ENCODE data around the gene FOXP4.

FOXP4 gene

GRCh38 chr6:41545703-41546474 lies at the start of gene FOXP4:
FOXP4 (plus strand) TSS chr6:41546381; CDS start chr6:41565761, 19,380 bp downstream.
- peak; percentile 87 for DNase-seq

DNA sequence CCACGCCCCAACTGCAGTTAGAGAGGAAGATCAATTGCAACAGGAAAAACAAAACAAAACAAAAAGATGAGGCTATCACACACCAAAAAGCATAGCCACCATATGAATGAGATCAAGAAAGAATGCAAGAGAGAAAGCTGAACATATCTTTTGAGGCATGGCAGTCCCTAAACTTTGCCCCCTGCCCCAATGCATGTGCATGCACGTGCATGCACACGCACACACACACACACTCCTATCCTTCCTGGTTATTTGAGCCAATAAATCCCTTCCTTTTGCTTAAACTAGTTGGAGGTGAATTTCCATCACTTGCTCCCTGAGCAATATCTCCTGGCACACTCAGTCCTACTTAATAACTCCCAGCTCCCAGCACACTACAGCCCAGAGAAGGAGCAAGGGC lies 48.6 kb upstream of the FOXP4 start:
- DNase-seq, result no peak

DNA sequence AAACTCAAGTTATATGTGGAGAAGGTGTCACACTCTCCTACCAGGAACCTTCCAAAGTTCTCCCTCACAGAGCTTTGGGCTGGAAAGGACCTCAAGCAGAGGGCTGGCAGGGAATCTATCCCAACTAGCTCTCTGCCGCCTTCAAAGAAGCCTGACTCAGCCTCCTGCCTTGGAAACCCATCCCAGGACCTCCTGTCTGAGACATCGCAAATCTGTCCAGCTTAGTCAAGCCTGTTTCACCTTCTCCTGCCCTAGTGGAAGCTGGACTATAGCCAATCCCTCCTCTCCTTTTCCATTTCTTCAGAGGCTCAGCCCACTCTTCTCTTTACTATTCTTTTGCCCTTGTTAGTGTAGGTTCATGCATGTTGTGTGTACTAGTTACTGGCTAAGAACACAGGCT lies 48.2 kb upstream of the FOXP4 start:
- DNase-seq, result no peak

- no peak for DNase-seq
Observed at GRCh38 chr6:41498968-41499599, 47.1 kb upstream of the FOXP4 start.

DNA sequence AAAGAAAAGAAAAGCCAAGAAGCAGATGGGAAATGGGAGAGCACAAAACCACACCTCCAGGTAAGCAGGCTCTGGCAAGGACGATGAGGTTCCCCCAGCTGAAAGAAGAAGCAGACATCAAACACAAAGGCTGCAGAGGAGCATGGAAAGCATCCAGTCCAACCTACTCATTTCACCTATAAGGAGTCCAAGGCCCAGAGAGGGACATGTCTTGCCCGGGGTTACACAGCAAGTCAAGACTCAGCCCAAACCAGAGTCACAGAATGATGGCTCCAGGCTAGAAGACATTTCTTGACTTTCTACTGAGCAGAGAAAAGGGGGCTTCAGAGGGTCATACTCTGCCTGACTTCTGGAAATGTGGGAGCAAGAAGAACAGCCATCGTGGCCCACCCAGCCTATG lies 45.6 kb upstream of the FOXP4 start:
- DNase-seq, result no peak

DNA sequence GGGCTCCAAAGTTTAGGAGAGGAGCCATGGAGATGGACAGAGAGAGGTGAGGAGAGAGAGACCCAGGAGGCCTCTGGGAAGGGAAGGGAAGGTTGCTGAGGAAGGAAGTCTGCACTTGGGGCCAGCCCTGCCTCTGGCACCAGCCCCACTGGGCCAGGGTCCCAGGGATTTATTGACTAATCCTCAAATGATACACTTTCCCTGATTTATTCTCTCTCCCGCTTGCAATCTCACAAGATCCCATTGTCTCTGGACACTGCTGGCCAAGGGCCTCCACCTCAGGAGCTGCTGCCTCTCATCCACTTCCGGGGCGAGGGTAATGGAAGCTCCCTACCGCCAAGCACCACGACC lies 43.6 kb upstream of the FOXP4 start:
- DNase-seq, result no peak

- peak; percentile 91 for DNase-seq
Observed at GRCh38 chr6:41502917-41503671, 43.1 kb upstream of the FOXP4 start.

- no peak for DNase-seq
Observed at GRCh38 chr6:41503827-41504465, 42.2 kb upstream of the FOXP4 start.

DNA sequence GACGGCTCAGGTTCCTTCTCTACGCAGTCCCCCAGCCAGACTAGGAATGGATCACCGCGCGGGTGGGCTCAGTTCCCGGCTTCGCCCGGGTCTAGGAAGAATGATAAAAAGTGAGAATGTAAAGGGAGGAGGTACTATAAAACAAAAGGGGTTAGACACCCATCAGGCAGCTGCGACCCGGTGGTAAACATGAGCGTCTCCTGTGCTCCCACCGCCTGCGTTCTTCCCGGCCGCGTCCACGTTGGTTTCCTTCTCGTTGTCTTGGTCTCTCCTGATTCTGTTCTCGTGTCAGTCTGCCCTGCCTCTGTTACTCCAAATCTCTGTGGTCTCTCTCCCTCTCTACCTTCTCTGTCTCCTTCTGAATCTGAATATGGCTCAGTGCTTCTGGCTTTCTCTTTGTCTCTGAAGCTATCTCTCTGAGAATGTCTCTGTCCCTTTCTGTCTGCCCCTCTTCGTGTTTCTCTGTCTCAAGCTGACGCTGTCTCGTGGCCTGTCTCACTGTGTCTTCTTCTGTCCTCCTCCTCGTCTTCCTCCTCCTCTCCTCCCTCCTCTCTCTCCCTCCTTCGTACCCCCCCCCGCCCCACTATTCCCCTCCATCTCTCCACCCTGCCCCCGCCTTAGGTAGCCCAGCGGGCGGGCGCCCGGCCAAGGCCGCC lies 41.6 kb upstream of the FOXP4 start:
- DNase-seq, result no peak

DNA sequence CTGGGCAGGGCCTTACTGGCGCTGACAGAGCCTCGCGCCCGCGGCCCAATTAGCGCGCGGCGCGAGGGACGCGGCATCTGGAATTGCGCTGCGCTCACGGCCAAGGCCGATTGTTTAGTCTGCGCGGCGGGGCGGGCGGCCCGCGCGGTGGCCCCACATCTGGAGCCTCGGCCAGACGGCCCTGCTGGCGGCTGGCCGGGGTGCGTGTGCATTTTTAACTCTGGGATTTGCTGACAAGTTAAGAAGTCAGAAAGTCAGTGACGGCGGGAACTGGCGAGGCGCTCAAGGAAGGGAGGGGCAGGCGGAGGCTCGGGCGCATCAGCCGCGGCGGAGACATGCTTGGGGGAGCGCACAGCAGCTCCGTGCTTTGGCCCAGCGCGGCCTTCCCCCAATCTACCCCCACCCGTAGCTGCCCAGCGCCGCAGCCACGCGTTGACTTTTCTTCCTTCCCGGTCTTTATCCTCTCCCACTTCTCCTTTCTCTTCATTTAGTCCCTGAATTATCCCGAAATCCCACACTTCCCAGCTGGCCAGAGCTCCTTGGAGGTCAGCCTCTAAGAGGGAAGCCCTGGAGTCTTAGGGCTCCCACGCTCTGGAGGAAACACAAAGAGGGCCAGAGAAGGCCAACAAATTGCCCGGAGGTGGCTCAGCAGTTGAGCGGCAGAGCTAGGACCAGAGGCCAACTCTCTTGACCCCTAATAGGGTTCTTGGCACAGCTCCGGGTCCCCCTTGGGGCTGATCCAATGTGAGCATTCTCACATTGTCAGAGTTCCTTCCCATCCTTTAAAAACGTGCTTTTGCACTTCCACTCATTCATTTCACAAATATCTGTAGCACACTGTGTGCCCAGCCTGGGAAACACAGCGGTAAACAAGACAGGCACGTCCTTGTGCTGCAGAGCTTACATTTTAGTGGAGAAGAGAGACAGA lies 40.8 kb upstream of the FOXP4 start:
- DNase-seq, result peak; percentile 12

DNA sequence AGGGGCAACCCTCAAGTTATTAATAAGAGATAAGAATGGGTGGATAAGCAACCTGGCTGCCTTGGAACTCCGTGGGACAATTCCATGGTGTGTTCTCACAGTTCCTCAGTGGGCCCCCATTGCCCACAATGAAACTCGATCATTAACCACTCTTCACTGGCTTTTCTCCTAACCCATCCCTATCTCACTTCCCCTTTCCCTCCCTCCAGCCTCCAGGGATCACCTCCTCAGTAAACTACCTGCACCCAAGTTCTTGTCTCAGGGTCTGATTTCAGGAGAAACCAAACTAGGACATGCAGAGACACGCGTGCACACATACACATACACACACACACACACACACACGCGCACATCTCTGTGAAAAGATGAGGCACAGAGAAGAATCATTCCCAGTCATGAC lies 37.7 kb upstream of the FOXP4 start:
- DNase-seq, result no peak

DNA sequence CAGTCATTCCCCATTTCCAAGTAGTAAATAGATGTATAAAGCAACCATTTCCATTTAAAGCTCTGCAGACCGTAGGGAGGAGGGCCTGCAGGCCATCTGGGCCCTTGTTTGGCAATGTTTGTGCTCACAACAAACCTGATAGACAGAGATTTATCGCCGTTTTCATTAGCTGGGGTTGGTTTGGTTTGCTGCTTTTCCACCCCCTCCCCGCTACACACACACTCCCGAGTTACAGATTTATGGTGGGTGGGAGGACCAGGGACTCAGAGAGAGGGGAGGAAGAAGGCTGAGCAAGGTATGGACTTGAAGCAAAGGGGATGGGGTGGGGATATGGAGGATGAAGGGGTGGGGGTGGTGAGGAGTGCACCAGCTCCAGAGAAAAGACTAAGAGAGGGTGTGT lies 36.6 kb upstream of the FOXP4 start:
- DNase-seq, result no peak

- no peak for DNase-seq
Observed at GRCh38 chr6:41511443-41512060, 34.6 kb upstream of the FOXP4 start.

GRCh38 chr6:41512146-41512701 lies 34.0 kb upstream of the FOXP4 start:
- DNase-seq, result no peak

- no peak for DNase-seq
Observed at GRCh38 chr6:41515995-41516394, 30.2 kb upstream of the FOXP4 start.

DNA sequence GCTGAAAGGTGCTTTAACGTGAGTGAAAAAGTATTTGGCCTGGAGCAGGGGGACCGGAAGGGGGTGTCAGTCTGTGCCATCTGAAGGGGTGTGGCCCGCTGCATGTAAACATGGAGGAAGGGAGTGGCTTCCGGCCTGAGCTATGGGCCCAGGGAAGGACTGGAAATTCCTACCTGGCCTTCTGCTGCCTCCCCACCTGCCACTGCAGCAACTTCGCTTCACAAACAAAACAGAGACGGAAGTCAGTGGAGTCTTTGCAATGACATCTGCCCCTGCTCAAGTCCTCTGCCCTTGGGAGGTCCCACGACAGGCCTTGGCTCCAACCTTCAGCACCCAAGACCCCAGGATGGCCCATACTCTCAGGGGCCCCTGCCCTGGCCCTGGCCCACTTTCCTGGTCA lies 28.1 kb upstream of the FOXP4 start:
- no peak for DNase-seq

GRCh38 chr6:41519305-41519744 lies 26.9 kb upstream of the FOXP4 start:
- no peak for DNase-seq

- DNase-seq, result no peak
Observed at GRCh38 chr6:41519745-41520699, 26.2 kb upstream of the FOXP4 start.

DNA sequence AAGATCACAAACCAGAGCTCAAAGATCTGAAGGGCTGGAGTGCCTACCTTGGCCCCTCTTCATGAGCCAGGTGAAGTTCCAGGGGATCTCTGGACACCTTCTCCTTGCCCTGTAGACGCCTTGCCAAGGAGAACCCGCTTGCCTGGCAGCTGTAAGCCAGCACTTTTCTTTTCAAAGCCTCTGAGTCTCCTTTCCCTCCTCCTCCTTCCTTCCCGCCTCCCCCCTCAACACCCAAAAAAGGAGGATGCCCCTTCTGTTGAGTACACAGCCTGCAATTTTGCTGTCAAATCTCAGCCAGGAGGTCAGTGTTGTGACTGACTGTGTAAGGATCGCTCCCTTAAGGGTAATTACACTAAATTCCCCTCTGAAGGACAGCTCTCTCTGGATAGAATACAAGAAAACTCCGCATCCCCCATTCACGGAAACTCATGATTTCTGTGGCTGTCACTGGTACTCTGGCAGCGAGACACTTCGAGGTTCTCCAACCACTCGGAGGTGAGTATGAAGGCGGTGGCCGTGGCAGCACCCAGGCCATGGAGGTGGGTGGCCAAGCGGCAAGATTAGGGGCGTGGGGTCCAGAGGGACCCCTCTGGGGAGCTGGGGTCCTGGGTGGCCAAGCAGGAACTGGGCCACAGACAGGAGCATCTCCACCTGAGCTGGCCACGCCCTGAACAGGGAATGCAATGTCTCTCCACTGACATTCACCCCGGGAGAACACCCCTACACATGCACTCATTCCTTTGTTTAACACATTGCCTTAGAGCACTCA lies 23.2 kb upstream of the FOXP4 start:
- no peak for DNase-seq
